NCI-H1417 treated with DMSO at 0.1 percent for 48 hours (cell line): ENCODE measurements around the gene SEMA4D.

Experiments used
- DNase-seq: peaks from one replicate; lab custom pipeline; 2025; lab: John Stamatoyannopoulos, UW

The SEMA4D gene

GRCh38 chr9:89370593-89370992, 127.3 kb downstream of the SEMA4D start:
- no peak for DNase-seq

- no peak for DNase-seq
Observed at GRCh38 chr9:89368978-89369377, 128.9 kb downstream of the SEMA4D start.

- no peak for DNase-seq
Observed at GRCh38 chr9:89368550-89368949, 129.4 kb downstream of the SEMA4D start.

- DNase-seq, result no peak
Observed at GRCh38 chr9:89367726-89368437, 130.0 kb downstream of the SEMA4D start.

GRCh38 chr9:89367281-89367680, 130.6 kb downstream of the SEMA4D start:
- DNase-seq, result no peak

- no peak for DNase-seq
Observed at GRCh38 chr9:89366711-89367110, 131.2 kb downstream of the SEMA4D start.

- DNase-seq, result no peak
Observed at GRCh38 chr9:89365532-89365912, 132.4 kb downstream of the SEMA4D start.

- no peak for DNase-seq
Observed at GRCh38 chr9:89364666-89365531, 133.0 kb downstream of the SEMA4D start.

- DNase-seq, result no peak
Observed at GRCh38 chr9:89363921-89364665, 133.8 kb downstream of the SEMA4D start.

- no peak for DNase-seq
Observed at GRCh38 chr9:89363311-89363670, 134.6 kb downstream of the SEMA4D start.

- DNase-seq, result no peak
Observed at GRCh38 chr9:89362647-89363310, 135.1 kb downstream of the SEMA4D start.

- DNase-seq, result no peak
Observed at GRCh38 chr9:89361816-89362646, 135.9 kb downstream of the SEMA4D start.

- DNase-seq, result no peak
Observed at GRCh38 chr9:89361031-89361430, 136.9 kb downstream of the SEMA4D start.

GRCh38 chr9:89360465-89360864, 137.4 kb downstream of the SEMA4D start:
- no peak for DNase-seq

- DNase-seq, result no peak
Observed at GRCh38 chr9:89359751-89360261, 138.1 kb downstream of the SEMA4D start.

GRCh38 chr9:89358985-89359384, 138.9 kb downstream of the SEMA4D start:
- DNase-seq, result no peak

GRCh38 chr9:89358376-89358916, 139.5 kb downstream of the SEMA4D start:
- DNase-seq, result no peak

- DNase-seq, result no peak
Observed at GRCh38 chr9:89357331-89358197, 140.3 kb downstream of the SEMA4D start.

- DNase-seq, result no peak
Observed at GRCh38 chr9:89356782-89357181, 141.1 kb downstream of the SEMA4D start.

- no peak for DNase-seq
Observed at GRCh38 chr9:89354471-89354870, 143.4 kb downstream of the SEMA4D start.
